HepG2 (cell line): ENCODE measurements around the gene SLC43A1. TPM values are rescaled to one million over a fixed set of nuclear protein-coding genes. Genes with fewer than 3 reads are reported as not detected.
A peak's percentile ranks its signal among the peaks of the same experiment; 100 is the strongest.

Experiments
- ATF1 ChIP-seq: IDR thresholded peaks from 2 replicates; pipeline ENCODE4 v1.6.1; 2016; ENCODE audit warnings: mild to moderate bottlenecking, control low read depth
- CBX5 ChIP-seq: sonication (generic); formaldehyde crosslinking; IDR thresholded peaks from 2 replicates; pipeline ENCODE4 v1.4.0; 2020; ENCODE audit warnings: missing genetic modification reagents, borderline replicate concordance
- CENPT ChIP-seq: sonication (generic); formaldehyde crosslinking; IDR thresholded peaks from 2 replicates; pipeline ENCODE4 v1.8.0; 2022; ENCODE audit warnings: low read depth, mild to moderate bottlenecking, moderate library complexity, missing genetic modification reagents
- FOXC1 ChIP-seq: sonication (generic); formaldehyde crosslinking; IDR thresholded peaks from 2 replicates; pipeline ENCODE4 v1.8.0; 2022; ENCODE audit warnings: mild to moderate bottlenecking, missing genetic modification reagents, borderline replicate concordance
- HNRNPUL1 ChIP-seq: fragments of 200-400 bp; formaldehyde crosslinking; IDR thresholded peaks from 2 replicates; pipeline ENCODE4 v1.6.1; 2017; ENCODE audit warnings: low read depth, mild to moderate bottlenecking, low read length, moderate library complexity
- KDM1A ChIP-seq: IDR thresholded peaks from 2 replicates; pipeline ENCODE4 v1.6.1; 2016; ENCODE audit warnings: missing compliant biosample characterization
- KDM5B ChIP-seq: sonication (generic); formaldehyde crosslinking; IDR thresholded peaks from 2 replicates; pipeline ENCODE4 v1.4.0; 2020; ENCODE audit warnings: missing genetic modification reagents, mild to moderate bottlenecking, borderline replicate concordance
- NR2C2 ChIP-seq: sonication (generic); formaldehyde crosslinking; IDR thresholded peaks from 2 replicates; pipeline ENCODE4 v1.4.0; 2020; ENCODE audit warnings: missing genetic modification reagents, mild to moderate bottlenecking, moderate library complexity, borderline replicate concordance
- PAWR ChIP-seq: sonication (generic); formaldehyde crosslinking; IDR thresholded peaks from 2 replicates; pipeline ENCODE4 v1.4.0; 2020; ENCODE audit warnings: missing genetic modification reagents, mild to moderate bottlenecking, borderline replicate concordance
- PCBP2 ChIP-seq: fragments of 200-400 bp; formaldehyde crosslinking; optimal IDR thresholded peaks from 2 replicates; pipeline ENCODE3; 2018; ENCODE audit warnings: low read length, low read depth; ENCODE audit not compliant: poor library complexity, severe bottlenecking
- POLR2AphosphoS2 ChIP-seq: IDR thresholded peaks from 2 replicates; pipeline ENCODE4 v1.6.1; 2011; ENCODE audit warnings: low read depth, low read length, improper control_type of control experiment
- SP2 ChIP-seq: sonication (generic); formaldehyde crosslinking; IDR thresholded peaks from 2 replicates; pipeline ENCODE4 v1.5.1; 2020; ENCODE audit warnings: mild to moderate bottlenecking, missing genetic modification reagents
- ZNF326 ChIP-seq: sonication (generic); formaldehyde crosslinking; IDR thresholded peaks from 2 replicates; pipeline ENCODE4 v1.4.0; 2020; ENCODE audit warnings: missing genetic modification reagents, borderline replicate concordance
- ZNF333 ChIP-seq: sonication (generic); formaldehyde crosslinking; IDR thresholded peaks from 2 replicates; pipeline ENCODE4 v1.4.0; 2020; ENCODE audit warnings: mild to moderate bottlenecking, missing genetic modification reagents, borderline replicate concordance
- ZNF335 ChIP-seq: sonication (generic); formaldehyde crosslinking; IDR thresholded peaks from 2 replicates; pipeline ENCODE4 v1.4.0; 2020; ENCODE audit warnings: missing genetic modification reagents
- ZNF678 ChIP-seq: sonication (generic); formaldehyde crosslinking; IDR thresholded peaks from 2 replicates; pipeline ENCODE4 v1.4.0; 2020; ENCODE audit warnings: mild to moderate bottlenecking, missing genetic modification reagents
- ZNF75D ChIP-seq: sonication (generic); formaldehyde crosslinking; IDR thresholded peaks from 2 replicates; pipeline ENCODE4 v1.8.1; 2023; ENCODE audit warnings: missing genetic modification reagents, mild to moderate bottlenecking, borderline replicate concordance
- polyA plus RNA-seq, 8 experiments: library from polyadenylated mRNA; depleted of rRNA in 3 of 8; stranded (reverse) in 7 of 8; unstranded in 1 of 8; fragments of >200 nt; fragmentation: Illumina TruSeq in 4 of 8; extraction: Trizol in 4 of 8; gene quantifications; 2 replicates each; pipeline versions ENCODE4 v1.2.1 to v1.2.3, GENCODE V29; 2011 to 2016; ENCODE audit warnings: low read depth in 4 of 8, missing spikeins in 1 of 8, mixed read lengths in 1 of 8; ENCODE audit not compliant: insufficient read depth in 1 of 8
- total RNA-seq, 5 experiments: library from RNA; depleted of rRNA; stranded (reverse); fragments of >200 nt; fragmentation: Illumina TruSeq; extraction: Trizol; gene quantifications; 2 replicates each; pipeline ENCODE4 v1.2.3, GENCODE V29; 2016; ENCODE audit warnings: low read depth in 1 of 5
- TF ChIP-seq, protein P1 (sequence below): sonication (generic); formaldehyde crosslinking; IDR thresholded peaks from 2 replicates; pipeline ENCODE4 v1.8.1; 2023; ENCODE audit warnings: mild to moderate bottlenecking, inconsistent platforms, moderate library complexity, missing genetic modification reagents, borderline replicate concordance
- TF ChIP-seq, protein P2 (sequence below): IDR thresholded peaks from 2 replicates; pipeline ENCODE4 v1.6.1; 2016; ENCODE audit warnings: missing compliant biosample characterization, missing genetic modification reagents, borderline replicate concordance
- TF ChIP-seq, protein P3 (sequence below): sonication (generic); formaldehyde crosslinking; IDR thresholded peaks from 2 replicates; pipeline ENCODE4 v1.5.1; 2020; ENCODE audit warnings: mild to moderate bottlenecking, missing genetic modification reagents, borderline replicate concordance
- TF ChIP-seq, protein P4 (sequence below): IDR thresholded peaks from 2 replicates; pipeline ENCODE4 v1.6.1; 2016; ENCODE audit warnings: missing biosample characterization, missing genetic modification reagents, low read depth
- TF ChIP-seq, protein P5 (sequence below): sonication (generic); formaldehyde crosslinking; IDR thresholded peaks from 2 replicates; pipeline ENCODE4 v1.8.1; 2023; ENCODE audit warnings: mild to moderate bottlenecking, missing genetic modification reagents

The SLC43A1 gene
- total and polyA plus RNA-seq, 2 of the 13 experiments (the other 11 are each of a cell fraction or from before 2014, with no cell fraction given): 72.3 to 87.6 TPM

DNA sequence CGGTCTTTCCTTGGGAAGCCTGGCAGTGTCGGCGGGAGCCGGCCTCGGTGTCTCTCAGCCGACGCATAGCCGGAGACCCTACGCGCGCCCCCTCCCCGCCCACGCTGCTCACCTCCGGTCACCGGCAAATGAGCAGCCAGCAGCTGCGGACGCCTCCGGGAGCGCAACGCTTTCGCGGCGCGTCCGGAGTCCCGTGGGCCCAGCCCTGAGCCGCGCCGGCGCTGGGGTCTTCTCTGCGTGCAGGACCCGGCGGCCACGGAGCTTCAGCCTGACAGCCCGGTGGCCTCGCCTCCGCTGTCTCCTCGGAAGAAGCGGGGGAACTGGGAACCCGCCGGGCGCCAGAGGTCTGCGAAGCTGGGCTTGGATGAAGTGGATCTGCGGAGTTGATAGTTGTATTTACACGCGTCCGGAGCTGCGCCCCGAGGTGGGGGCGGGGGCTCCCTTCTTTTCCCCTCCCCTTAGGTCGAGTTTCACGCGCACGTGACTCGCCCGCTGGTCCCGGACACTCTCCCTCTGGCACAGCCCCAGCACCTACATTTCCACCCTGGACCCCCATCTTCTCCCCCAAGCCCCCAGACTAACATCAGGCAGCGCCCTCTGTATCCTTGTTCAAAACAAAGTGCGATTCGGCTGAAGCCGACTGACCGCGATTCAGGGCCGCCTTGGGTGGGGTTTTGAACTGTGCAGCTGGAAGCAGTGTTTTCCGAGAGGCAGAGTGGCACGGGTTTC, at the start of gene SLC43A1 (continued):
- TF ChIP-seq PAWR (no peak), PCBP2 (no peak), POLR2AphosphoS2 (no peak), CBX5 (no peak; the same call in 1 of the 2 replicates), KDM1A (CRISPR knock-in tag) (no peak), ZNF678 (CRISPR knock-in tag) (no peak), NR2C2 (CRISPR knock-in tag) (peak; percentile 6; the same call in 1 of the 2 replicates), FOXC1 (no peak), ZNF333 (peak; percentile 96), CENPT (CRISPR knock-in tag) (no peak), ATF1 (CRISPR knock-in tag) (no peak), ZNF335 (CRISPR knock-in tag) (no peak), KDM5B (peak; percentile 68), ZNF326 (CRISPR knock-in tag) (no peak), ZNF75D (CRISPR knock-in tag) (no peak), SP2 (CRISPR knock-in tag) (no peak), HNRNPUL1 (no peak)
- TF ChIP-seq, protein P1, sequence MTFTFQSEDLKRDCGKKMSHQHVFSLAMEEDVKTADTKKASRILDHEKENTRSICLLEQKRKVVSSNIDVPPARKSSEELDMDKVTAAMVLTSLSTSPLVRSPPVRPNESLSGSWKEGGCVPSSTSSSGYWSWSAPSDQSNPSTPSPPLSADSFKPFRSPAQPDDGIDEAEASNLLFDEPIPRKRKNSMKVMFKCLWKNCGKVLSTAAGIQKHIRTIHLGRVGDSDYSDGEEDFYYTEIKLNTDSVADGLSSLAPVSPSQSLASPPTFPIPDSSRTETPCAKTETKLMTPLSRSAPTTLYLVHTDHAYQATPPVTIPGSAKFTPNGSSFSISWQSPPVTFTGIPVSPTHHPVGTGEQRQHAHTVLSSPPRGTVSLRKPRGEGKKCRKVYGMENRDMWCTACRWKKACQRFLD (CRISPR knock-in tag): no peak
- TF ChIP-seq, protein P2, sequence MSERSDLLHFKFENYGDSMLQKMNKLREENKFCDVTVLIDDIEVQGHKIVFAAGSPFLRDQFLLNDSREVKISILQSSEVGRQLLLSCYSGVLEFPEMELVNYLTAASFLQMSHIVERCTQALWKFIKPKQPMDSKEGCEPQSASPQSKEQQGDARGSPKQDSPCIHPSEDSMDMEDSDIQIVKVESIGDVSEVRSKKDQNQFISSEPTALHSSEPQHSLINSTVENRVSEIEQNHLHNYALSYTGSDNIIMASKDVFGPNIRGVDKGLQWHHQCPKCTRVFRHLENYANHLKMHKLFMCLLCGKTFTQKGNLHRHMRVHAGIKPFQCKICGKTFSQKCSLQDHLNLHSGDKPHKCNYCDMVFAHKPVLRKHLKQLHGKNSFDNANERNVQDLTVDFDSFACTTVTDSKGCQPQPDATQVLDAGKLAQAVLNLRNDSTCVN: no peak; the same call in 1 of the 2 replicates
- TF ChIP-seq, protein P3, sequence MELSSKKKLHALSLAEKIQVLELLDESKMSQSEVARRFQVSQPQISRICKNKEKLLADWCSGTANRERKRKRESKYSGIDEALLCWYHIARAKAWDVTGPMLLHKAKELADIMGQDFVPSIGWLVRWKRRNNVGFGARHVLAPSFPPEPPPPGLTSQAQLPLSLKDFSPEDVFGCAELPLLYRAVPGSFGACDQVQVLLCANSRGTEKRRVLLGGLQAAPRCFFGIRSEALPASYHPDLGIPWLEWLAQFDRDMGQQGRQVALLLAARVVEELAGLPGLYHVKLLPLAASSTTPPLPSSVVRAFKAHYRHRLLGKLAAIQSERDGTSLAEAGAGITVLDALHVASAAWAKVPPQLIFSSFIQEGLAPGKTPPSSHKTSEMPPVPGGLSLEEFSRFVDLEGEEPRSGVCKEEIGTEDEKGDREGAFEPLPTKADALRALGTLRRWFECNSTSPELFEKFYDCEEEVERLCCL: no peak
- TF ChIP-seq, protein P4, sequence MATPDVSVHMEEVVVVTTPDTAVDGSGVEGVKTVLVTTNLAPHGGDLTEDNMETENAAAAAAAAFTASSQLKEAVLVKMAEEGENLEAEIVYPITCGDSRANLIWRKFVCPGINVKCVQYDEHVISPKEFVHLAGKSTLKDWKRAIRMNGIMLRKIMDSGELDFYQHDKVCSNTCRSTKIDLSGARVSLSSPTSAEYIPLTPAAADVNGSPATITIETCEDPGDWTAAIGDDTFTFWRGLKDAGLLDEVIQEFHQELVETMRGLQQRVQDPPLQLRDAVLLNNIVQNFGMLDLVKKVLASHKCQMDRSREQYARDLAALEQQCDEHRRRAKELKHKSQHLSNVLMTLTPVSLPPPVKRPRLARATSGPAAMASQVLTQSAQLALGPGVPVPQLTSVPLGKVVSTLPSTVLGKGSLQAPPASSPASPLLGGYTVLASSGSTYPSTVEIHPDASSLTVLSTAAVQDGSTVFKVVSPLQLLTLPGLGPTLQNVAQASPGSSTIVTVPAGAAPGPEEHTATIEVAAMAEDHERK (CRISPR knock-in tag): no peak
- TF ChIP-seq, protein P5, sequence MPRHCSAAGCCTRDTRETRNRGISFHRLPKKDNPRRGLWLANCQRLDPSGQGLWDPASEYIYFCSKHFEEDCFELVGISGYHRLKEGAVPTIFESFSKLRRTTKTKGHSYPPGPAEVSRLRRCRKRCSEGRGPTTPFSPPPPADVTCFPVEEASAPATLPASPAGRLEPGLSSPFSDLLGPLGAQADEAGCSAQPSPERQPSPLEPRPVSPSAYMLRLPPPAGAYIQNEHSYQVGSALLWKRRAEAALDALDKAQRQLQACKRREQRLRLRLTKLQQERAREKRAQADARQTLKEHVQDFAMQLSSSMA (CRISPR knock-in tag): no peak
